PC-3 (cell line): ENCODE data around the gene C11orf58. TPM values are rescaled to one million over a fixed set of nuclear protein-coding genes. Genes with fewer than 3 reads are reported as not detected.

Source experiments
- ATAC-seq: fragments of 200-7000 bp; cut with Tn5 transposase; 2 replicates; pipeline ENCODE4 v1.9.1; 2020; ENCODE audit warnings: mild to moderate bottlenecking, moderate library complexity
- BruUV-seq: library from RNA; stranded (reverse); fragments of 400-500 nt; replicated peaks from 2 replicates; lab custom pipeline; 2021; lab: Mats Ljungman, UMichigan
- CTCF ChIA-PET: fragments of 300-600 bp; sonication (Branson Sonifier 250); formaldehyde crosslinking; loops from one replicate; lab custom pipeline; 2022; ENCODE audit warnings: antibody characterized with exemption; lab: Charles Lee
- POLR2A ChIA-PET: fragments of 300-600 bp; sonication (Branson Sonifier 250); formaldehyde crosslinking; loops from one replicate; lab custom pipeline; 2022; ENCODE audit warnings: antibody characterized with exemption; ENCODE audit not compliant: unreplicated experiment; lab: Charles Lee
- DNase-seq: peaks from one replicate; pipeline ENCODE4 v3.0.0-alpha.2; 2015
- H2AFZ ChIP-seq: fragments of 300-600 bp; sonication (generic); 2 replicates; pipeline ENCODE4 v1.6.0; 2016; ENCODE audit warnings: antibody characterized with exemption, low read length
- H3F3A ChIP-seq: fragments of 300-600 bp; sonication (generic); one replicate; pipeline ENCODE4 v1.6.0; 2017; ENCODE audit warnings: antibody characterized with exemption, low read length, control low read depth, mild to moderate bottlenecking; ENCODE audit not compliant: unreplicated experiment
- H3K27ac ChIP-seq: fragments of 300-600 bp; sonication (generic); 2 replicates; pipeline ENCODE4 v1.5.1; 2016; ENCODE audit warnings: mild to moderate bottlenecking, low read length
- H3K27me3 ChIP-seq: fragments of 300-600 bp; sonication (generic); 2 replicates; pipeline ENCODE4 v1.6.1; 2016; ENCODE audit warnings: low read length, mixed read lengths
- H3K36me3 ChIP-seq: fragments of 300-600 bp; sonication (generic); 2 replicates; pipeline ENCODE4 v1.6.1; 2016; ENCODE audit warnings: low read depth, mixed run types, low read length, mixed read lengths
- H3K4me1 ChIP-seq: fragments of 300-600 bp; sonication (generic); 2 replicates; pipeline ENCODE4 v1.5.1; 2016; ENCODE audit warnings: low read length; ENCODE audit not compliant: insufficient read depth
- H3K4me2 ChIP-seq: fragments of 300-600 bp; sonication (generic); 2 replicates; pipeline ENCODE4 v1.6.0; 2016; ENCODE audit warnings: low read length
- H3K4me3 ChIP-seq: fragments of 300-600 bp; sonication (generic); 2 replicates; pipeline ENCODE4 v1.5.1; 2016; ENCODE audit warnings: mild to moderate bottlenecking, low read length, mixed read lengths
- H3K79me2 ChIP-seq: fragments of 300-600 bp; sonication (generic); 2 replicates; pipeline ENCODE4 v1.6.1; 2017; ENCODE audit warnings: low read length, mixed read lengths
- H3K9ac ChIP-seq: fragments of 300-600 bp; sonication (generic); 2 replicates; pipeline ENCODE4 v1.6.0; 2016; ENCODE audit warnings: mild to moderate bottlenecking, low read length
- H3K9me2 ChIP-seq: fragments of 300-600 bp; sonication (generic); replicated peaks from 2 replicates; pipeline ENCODE4 v1.6.1; 2016; ENCODE audit warnings: mixed run types, low read length, mixed read lengths
- H3K9me3 ChIP-seq: fragments of 300-600 bp; sonication (generic); 2 replicates; pipeline ENCODE4 v1.6.1; 2016; ENCODE audit warnings: low read length, mixed read lengths
- H4K20me1 ChIP-seq: fragments of 300-600 bp; sonication (generic); 2 replicates; pipeline ENCODE4 v1.6.1; 2016; ENCODE audit warnings: low read length, mixed read lengths
- CTCF ChIP-seq: fragments of 300-600 bp; sonication (generic); conservative IDR thresholded peaks from 2 replicates; pipeline ENCODE4 v1.5.1; 2017; ENCODE audit warnings: antibody characterized with exemption, low read depth, mild to moderate bottlenecking, low read length
- EZH2 ChIP-seq: fragments of 300-600 bp; sonication (generic); IDR thresholded peaks from one replicate; pipeline ENCODE4 v1.6.1; 2017; ENCODE audit warnings: antibody characterized with exemption, mild to moderate bottlenecking, low read length; ENCODE audit not compliant: unreplicated experiment
- EZH2phosphoT487 ChIP-seq: fragments of 300-600 bp; sonication (generic); IDR thresholded peaks from 2 replicates; pipeline ENCODE4 v1.6.1; 2018; ENCODE audit warnings: mild to moderate bottlenecking, antibody characterized with exemption, low read length, borderline replicate concordance
- intact Hi-C: fragments of 100-400 bp; cut with micrococcal nuclease; formaldehyde crosslinking; loops from 2 replicates; pipeline ENCODE4 v1.9.0; 2023
- total RNA-seq: library from RNA; depleted of rRNA; stranded (reverse); fragments of >200 nt; gene quantifications from 2 replicates; pipeline ENCODE4 v1.2.3, GENCODE V29; 2014

C11orf58 gene
- total RNA-seq, 1 experiment from 2014 or later, result 157 TPM

GRCh38 chr11:16796311-16796710 lies 57.9 kb downstream of the C11orf58 start:
- Histone ChIP-seq H3K27ac (no peak overlapping the region), H4K20me1 (no peaks in the 10 kb centered on the region), H3K4me2 (no peak overlapping the region), H3K79me2 (no peaks in the 10 kb centered on the region), H3K9ac (no peak overlapping the region), H3F3A (no peaks in the 10 kb centered on the region), H3K27me3 (no peaks in the 10 kb centered on the region), H3K9me3 (no peaks in the 10 kb centered on the region), H3K4me1 (peaks cover 17% of the 10 kb centered on the region), H3K9me2 (no peaks in the 10 kb centered on the region), H3K36me3 (no peaks in the 10 kb centered on the region), H3K4me3 (no peak overlapping the region), H2AFZ (no peak overlapping the region)
- BruUV-seq, result no TSS peak
- ChIA-PET POLR2A (no interaction called here), CTCF (no interaction called here)
- TF ChIP-seq EZH2phosphoT487, result no peak
- TF ChIP-seq EZH2, result no peak
- no peak for TF ChIP-seq CTCF
- DNase-seq, result no peak
- no peak for ATAC-seq
- intact Hi-C loops, result no loop called here

- no peak overlapping the region for H3K9ac ChIP-seq
- no peaks in the 10 kb centered on the region for H3F3A ChIP-seq
- 0 out of 2 replicates have a peak, but pooled peaks cover 1% of the 10 kb centered on the region for H3K36me3 ChIP-seq
- no peak overlapping the region for H2AFZ ChIP-seq
- ATAC-seq (no peak), DNase-seq (no peak)
- H3K4me3 ChIP-seq, result no peak overlapping the region
- no peak overlapping the region for H3K4me2 ChIP-seq
- H3K27me3 ChIP-seq, result no peaks in the 10 kb centered on the region
- intact Hi-C loops, result no loop called here
- H3K79me2 ChIP-seq, result no peaks in the 10 kb centered on the region
- no peak for TF ChIP-seq EZH2phosphoT487
- TF ChIP-seq EZH2, result no peak
- TF ChIP-seq CTCF, result no peak
- H3K9me2 ChIP-seq, result no peaks in the 10 kb centered on the region
- no TSS peak for BruUV-seq
- H3K4me1 ChIP-seq, result peaks cover 2% of the 10 kb centered on the region; the same call in 1 of the 2 replicates
- no peak overlapping the region for H3K27ac ChIP-seq
- CTCF ChIA-PET, result no interaction called here
- no peaks in the 10 kb centered on the region for H3K9me3 ChIP-seq
- H4K20me1 ChIP-seq, result no peaks in the 10 kb centered on the region
- POLR2A ChIA-PET, result no interaction called here
Observed at GRCh38 chr11:16797776-16798175, 59.3 kb downstream of the C11orf58 start.

- Histone ChIP-seq H3K4me2 (no peak overlapping the region), H4K20me1 (no peaks in the 10 kb centered on the region), H3K4me1 (peaks cover 3% of the 10 kb centered on the region), H3K27me3 (no peaks in the 10 kb centered on the region), H3K9ac (no peak overlapping the region), H3K9me2 (no peaks in the 10 kb centered on the region), H3K9me3 (no peaks in the 10 kb centered on the region), H3K4me3 (no peak overlapping the region), H3K27ac (no peak overlapping the region), H3F3A (no peaks in the 10 kb centered on the region), H3K36me3 (0 out of 2 replicates have a peak, but pooled peaks cover 5% of the 10 kb centered on the region), H3K79me2 (no peaks in the 10 kb centered on the region), H2AFZ (no peak overlapping the region)
- no peak for TF ChIP-seq EZH2phosphoT487
- no peak for TF ChIP-seq EZH2
- TF ChIP-seq CTCF, result no peak
- ATAC-seq, result no peak
- ChIA-PET POLR2A (no interaction called here), CTCF (no interaction called here)
- no peak for DNase-seq
- intact Hi-C loops, result no loop called here
- no TSS peak for BruUV-seq
Observed at GRCh38 chr11:16799221-16799620, 60.8 kb downstream of the C11orf58 start.
